NCI-H510A (cell line): ENCODE results near the gene EMX1.

ENCODE experiments used
- DNase-seq: peaks from one replicate; lab custom pipeline; 2025; lab: John Stamatoyannopoulos, UW

EMX1 gene

DNA sequence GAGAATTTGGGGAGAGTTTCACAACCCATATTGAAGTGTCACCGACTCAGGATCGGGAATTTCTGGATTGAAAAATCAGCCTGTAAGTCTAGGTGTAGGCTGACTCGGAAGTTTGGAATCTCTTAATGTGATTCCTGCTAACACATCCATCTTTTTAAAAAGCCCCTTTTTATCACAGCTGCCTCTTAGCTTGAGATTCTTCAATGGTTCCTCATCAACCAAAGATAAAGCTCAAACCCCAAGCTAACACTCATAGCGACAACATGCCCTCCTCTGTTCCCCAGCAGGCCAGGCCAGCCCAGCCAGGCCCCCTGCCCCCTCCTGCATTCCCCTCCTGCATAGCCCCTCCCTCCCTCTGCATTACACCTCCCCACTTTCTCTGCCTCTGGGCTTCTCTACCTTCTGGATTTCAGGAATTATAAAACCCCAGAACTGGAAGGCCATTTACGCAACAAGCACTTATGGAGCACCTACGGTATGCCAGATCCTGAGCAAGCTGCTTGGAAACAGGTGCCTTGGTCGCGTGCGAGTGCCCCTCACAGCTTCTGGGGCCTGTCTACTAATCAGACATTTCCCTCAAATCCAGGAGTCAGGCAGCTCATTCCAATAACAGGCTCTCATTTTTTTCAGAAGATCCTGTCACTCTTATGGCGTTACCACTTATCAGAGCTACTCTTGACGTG, 63.4 kb downstream of the EMX1 start:
- DNase-seq: no peak

DNA sequence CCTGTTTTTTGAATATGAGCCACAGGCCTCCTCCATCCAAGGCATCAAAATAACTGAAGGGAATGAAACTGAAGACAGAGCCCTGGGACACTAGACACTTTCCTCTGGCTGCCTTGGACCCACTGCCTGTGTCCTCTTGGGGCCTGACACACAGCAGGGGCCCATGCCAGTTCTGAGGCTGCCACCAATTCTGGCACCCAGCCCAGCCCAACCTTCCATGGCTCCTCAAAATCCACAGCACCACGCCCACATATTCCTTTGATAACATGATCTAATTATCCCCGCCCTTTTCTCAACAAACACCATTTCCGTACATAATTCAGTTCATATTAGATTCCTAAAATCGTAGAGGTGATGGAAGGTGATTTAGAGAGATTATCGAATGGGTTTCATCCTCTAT, 64.2 kb downstream of the EMX1 start:
- DNase-seq: no peak

DNA sequence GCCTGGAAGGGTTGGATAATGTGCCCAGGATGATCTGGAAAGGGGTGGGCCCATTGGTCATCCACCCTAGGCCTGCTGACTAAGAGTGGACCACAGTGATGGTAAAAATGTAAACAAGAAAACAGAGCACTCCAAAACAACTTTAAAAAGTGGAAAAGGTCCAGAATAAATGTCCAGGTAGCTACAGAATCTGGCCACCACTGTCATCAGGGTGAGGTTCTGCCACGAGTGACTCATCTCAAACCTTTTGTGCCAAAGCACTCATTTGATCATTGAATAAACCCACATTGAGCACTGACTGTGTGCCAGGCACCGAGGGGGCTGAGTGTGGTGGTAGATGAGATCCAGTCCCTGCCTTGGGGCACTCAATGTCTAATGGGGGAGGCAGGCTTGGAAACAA, 64.9 kb downstream of the EMX1 start:
- no peak for DNase-seq

DNA sequence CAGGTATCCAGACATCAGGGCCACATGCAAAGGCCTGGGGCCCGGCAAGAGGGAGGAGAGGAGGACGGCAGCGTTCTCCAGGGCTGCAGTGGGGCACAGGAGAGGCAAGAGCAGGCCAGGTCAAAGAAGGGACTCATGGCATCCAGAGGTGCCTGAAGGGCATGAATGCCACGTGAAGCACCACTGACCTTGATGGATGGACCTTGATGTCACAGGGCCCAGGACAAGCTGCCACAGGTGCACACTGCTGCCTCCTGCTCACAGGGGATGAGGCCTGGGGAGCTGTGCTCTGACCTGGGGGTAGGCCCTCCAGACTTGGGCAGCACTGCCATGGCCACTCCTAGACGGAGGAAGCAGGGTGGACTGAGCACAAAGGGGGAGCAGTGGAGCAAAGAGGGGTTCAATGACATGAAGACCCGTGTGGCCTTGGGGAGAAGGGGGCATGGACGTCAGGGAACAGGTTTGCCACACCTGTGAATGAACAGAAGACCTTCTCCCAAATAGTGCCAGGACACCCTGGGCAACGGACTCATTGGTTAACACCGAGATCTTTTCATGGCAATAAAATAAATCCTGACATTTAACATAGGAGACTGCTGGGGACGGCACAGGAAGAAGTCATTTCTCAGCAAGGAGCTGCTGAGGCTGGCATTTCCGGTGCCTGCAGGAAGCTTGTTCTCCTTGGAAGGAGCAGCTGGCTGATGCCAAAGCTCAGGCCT, 65.6 kb downstream of the EMX1 start:
- no peak for DNase-seq

DNA sequence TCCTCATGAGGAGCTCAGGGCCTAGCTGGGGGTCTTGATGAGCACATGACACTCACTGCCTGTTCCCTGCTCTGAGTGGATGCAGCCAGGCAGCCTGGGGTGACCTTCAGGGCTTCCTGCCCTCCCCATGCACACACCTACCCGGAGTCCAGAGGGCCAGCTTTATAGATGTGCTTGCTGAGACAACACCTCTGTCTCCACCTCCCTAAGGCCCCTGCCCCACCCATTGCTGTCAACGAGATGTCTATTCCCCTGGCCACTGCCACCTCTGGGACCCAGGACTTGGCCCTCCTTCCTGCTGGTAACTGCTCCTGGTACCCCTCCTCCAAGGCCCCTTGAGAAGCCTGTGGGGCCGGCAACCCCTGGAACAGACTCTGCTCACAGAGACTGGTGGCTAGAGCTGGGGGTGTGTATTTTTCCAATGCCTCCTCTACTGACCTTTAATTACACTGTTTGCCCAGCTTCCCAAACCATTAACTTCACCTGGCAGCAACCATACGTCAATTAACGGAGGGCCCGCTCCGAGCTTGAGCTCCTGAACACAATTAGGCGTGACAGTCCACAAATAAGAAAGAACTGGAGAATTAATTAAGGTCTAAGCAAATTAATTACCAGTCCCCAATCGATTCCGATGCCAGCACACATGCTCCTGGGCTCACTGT, 66.3 kb downstream of the EMX1 start:
- DNase-seq: no peak

DNA sequence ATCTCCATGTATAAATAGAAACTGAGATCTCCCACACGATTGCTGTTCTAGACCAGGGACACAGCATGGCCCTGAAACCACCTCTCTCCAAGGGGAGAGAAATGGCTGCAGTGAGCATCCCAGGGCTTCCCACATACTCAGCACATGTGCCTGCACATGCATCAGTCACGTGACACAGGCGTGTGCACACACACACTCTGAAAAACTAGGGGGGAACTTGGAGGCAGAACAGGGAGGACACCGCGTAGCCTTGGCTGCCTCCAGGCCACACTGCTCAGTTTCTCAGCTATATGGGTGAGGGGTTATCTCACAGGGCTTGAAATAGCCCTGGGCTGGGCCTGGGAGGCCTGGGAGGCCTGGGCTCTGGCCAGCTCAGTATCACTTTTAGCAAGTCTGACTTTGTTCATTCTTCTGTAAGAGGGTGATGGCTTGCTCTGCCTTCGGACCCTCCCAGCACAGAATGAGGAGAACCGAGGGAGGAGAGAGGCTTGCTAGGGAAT, 66.9 kb downstream of the EMX1 start:
- no peak for DNase-seq
